ENCODE data around the gene SLC5A10. TPM values are rescaled to one million over a fixed set of nuclear protein-coding genes. Genes with fewer than 3 reads are reported as not detected.

SLC5A10 gene
- total and polyA plus RNA-seq, 9 donors = 0.05 to 0.38 (median 0.15) TPM; not detected in 5

DNA sequence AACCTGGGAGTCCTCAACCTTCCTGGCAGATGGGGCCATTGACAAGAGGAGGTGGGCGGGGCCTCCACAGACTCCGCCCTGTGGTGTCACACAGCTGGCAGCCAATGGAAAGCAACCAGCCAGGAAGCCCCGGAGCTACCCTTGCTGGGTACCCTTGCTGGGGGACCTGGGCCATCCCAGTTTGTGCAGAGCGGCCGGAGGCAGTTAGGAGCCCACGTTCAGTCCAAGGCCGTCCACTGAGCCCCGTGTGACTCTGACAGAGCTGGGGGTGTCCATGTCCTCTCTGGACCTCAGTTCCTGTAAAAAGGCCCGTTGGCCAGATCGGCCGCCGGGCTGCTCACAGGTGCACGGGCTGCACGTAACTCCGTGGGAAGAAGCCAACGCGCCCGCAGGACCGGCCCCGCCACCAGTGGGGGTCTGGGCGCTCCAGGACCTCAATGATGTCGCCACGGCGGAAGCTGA is 69.7 kb downstream of the SLC5A10 start:
- DNase-seq = peak in 1 of 5 donors; percentile 19
- 88 to 93% (median 90%) methylated on average over 15 to 24 of the region's 24 CpGs for WGBS, 3 donors
- H3K36me3 ChIP-seq = no peaks in the 10 kb centered on the region
- H3K4me3 ChIP-seq = no peak overlapping the region
- no peaks in the 10 kb centered on the region for H3K27me3 ChIP-seq
- H3K27ac ChIP-seq = no peak overlapping the region
- TF ChIP-seq POLR2A (IDR thresholded peaks at IDR 0.05) = no peak
- no peak for TF ChIP-seq EP300 (IDR thresholded peaks at IDR 0.05)
- TF ChIP-seq, protein P1, sequence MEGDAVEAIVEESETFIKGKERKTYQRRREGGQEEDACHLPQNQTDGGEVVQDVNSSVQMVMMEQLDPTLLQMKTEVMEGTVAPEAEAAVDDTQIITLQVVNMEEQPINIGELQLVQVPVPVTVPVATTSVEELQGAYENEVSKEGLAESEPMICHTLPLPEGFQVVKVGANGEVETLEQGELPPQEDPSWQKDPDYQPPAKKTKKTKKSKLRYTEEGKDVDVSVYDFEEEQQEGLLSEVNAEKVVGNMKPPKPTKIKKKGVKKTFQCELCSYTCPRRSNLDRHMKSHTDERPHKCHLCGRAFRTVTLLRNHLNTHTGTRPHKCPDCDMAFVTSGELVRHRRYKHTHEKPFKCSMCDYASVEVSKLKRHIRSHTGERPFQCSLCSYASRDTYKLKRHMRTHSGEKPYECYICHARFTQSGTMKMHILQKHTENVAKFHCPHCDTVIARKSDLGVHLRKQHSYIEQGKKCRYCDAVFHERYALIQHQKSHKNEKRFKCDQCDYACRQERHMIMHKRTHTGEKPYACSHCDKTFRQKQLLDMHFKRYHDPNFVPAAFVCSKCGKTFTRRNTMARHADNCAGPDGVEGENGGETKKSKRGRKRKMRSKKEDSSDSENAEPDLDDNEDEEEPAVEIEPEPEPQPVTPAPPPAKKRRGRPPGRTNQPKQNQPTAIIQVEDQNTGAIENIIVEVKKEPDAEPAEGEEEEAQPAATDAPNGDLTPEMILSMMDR (IDR thresholded peaks at IDR 0.05) = no peak
- intact Hi-C loops (cut with DNase I) = no loop called here
- no peaks in the 10 kb centered on the region for H3K4me1 ChIP-seq (ENCODE audit: insufficient read depth)
- H3K9me3 ChIP-seq = no peaks in the 10 kb centered on the region

DNA sequence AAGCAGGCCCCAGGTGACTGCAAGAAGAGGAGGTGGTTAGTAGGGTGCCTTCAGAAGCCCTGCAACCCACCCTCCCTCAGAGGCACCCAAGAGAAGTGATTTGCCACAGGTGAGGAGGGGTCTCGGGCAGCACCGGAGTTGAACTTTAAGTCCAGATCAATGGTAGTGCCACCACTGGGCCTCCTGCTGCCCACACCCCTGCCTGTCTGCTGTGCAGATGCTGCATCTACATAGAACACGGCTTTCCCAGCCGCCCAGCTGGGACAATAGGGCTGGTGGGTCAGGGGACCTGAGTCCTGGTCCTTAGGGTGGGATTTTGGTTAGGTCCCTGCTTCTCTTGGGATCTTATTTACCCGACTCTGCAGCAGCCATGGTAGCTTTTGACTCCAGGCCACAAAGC is 70.2 kb downstream of the SLC5A10 start:
- intact Hi-C loops (cut with DNase I) = no loop called here
- no peak for DNase-seq
- Histone ChIP-seq H3K9me3 (no peaks in the 10 kb centered on the region), H3K4me3 (no peak overlapping the region), H3K36me3 (no peaks in the 10 kb centered on the region), H3K27ac (no peak overlapping the region), H3K27me3 (no peaks in the 10 kb centered on the region), H3K4me1 (ENCODE audit: insufficient read depth) (no peaks in the 10 kb centered on the region)
- whole genome bisulfite sequencing, 3 donors = 93 to 99% (median 95%) methylated on average over 5 of the region's 5 CpGs
- TF ChIP-seq POLR2A (IDR thresholded peaks at IDR 0.05) (no peak), EP300 (IDR thresholded peaks at IDR 0.05) (no peak)
- TF ChIP-seq, protein P1 (IDR thresholded peaks at IDR 0.05) = no peak

DNA sequence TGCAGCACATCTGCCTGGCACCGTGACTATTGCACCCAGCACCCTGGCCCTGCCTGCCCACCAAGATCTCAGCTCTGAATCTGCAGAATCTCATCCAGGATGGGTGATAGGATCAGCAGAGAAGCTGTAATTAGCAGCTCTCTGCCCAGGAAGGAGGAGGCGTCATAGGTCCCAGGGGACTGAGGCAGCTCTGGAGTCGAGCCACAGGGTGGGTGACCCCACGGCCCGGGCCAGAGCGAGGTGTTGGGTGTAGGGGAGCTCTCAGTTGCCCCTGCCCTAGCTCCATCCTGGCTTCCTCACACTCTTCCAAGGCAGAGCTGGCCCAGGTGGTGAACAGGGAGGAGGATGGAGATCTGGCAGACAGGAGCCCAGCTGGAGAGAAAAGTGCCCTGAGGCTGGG is 70.8 kb downstream of the SLC5A10 start:
- Histone ChIP-seq H3K4me1 (ENCODE audit: insufficient read depth) (no peaks in the 10 kb centered on the region), H3K4me3 (no peak overlapping the region), H3K27me3 (no peaks in the 10 kb centered on the region), H3K27ac (no peak overlapping the region), H3K36me3 (no peaks in the 10 kb centered on the region), H3K9me3 (no peaks in the 10 kb centered on the region)
- DNase-seq = peak in 1 of 5 donors; percentile 13
- TF ChIP-seq POLR2A (IDR thresholded peaks at IDR 0.05) = no peak
- TF ChIP-seq, protein P1 (IDR thresholded peaks at IDR 0.05) = no peak
- TF ChIP-seq EP300 (IDR thresholded peaks at IDR 0.05) = no peak
- WGBS, 3 donors = 86 to 93% (median 88%) methylated on average over 6 of the region's 6 CpGs
- intact Hi-C loops (cut with DNase I) = no loop called here

DNA sequence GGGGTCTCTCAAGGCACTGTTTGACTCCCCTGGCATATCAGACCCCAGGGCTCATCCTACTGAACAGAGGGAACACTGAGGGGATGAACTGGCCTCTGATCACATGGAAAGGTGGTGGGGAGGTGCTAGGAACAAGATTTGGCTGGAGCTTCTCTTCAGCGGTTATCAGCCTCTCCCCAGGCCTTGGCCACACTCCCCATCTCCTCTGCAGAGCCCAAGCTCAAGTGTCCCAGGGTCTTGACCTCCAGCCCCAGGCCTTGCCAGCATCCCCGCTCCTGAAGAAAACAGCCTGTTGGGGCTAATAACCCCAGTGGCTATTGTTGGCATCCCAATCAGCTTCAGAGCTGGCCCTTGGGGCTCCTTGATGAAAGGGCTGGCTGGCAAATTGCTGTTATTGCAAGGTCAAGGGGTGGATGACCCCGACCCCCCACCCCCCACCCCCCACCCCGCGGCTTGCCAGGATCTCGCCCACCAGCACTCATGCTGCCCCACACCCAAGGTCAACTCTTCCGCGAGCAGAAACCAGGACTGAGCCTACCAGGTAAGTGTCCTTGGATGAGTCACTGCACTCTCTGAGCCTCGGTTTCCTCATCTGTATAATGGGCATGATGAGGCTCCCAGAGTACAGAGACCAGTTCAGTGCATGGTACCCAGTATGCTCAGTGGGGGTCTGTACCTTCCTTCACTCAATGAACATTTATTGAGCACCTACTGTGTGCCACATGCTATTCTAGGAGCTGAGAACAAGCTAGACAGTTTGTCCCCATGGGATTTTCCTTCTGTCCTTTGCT is 71.4 kb downstream of the SLC5A10 start:
- no peak overlapping the region for H3K4me3 ChIP-seq
- H3K27ac ChIP-seq = no peak overlapping the region
- TF ChIP-seq, protein P1 (IDR thresholded peaks at IDR 0.05) = no peak
- TF ChIP-seq POLR2A (IDR thresholded peaks at IDR 0.05) (no peak), EP300 (IDR thresholded peaks at IDR 0.05) (no peak)
- 70 to 79% (median 73%) methylated on average over 9 of the region's 9 CpGs for WGBS, 3 donors
- H3K36me3 ChIP-seq = no peaks in the 10 kb centered on the region
- DNase-seq = peak in 1 of 5 donors; percentile 12
- H3K4me1 ChIP-seq (ENCODE audit: insufficient read depth) = no peaks in the 10 kb centered on the region
- H3K9me3 ChIP-seq = no peaks in the 10 kb centered on the region
- intact Hi-C loops (cut with DNase I) = no loop called here
- no peaks in the 10 kb centered on the region for H3K27me3 ChIP-seq

Data from ovary (tissue), 9 donors.